Suppressor macrophage treated with lipopolysaccharide for 4 hours (primary cell): ENCODE measurements around the gene C1orf94.

ENCODE experiments used
- DNase-seq: peaks from one replicate; pipeline ENCODE4 v3.0.0-alpha.2; 2020

Gene C1orf94, protein sequence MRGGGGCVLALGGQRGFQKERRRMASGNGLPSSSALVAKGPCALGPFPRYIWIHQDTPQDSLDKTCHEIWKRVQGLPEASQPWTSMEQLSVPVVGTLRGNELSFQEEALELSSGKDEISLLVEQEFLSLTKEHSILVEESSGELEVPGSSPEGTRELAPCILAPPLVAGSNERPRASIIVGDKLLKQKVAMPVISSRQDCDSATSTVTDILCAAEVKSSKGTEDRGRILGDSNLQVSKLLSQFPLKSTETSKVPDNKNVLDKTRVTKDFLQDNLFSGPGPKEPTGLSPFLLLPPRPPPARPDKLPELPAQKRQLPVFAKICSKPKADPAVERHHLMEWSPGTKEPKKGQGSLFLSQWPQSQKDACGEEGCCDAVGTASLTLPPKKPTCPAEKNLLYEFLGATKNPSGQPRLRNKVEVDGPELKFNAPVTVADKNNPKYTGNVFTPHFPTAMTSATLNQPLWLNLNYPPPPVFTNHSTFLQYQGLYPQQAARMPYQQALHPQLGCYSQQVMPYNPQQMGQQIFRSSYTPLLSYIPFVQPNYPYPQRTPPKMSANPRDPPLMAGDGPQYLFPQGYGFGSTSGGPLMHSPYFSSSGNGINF

DNA sequence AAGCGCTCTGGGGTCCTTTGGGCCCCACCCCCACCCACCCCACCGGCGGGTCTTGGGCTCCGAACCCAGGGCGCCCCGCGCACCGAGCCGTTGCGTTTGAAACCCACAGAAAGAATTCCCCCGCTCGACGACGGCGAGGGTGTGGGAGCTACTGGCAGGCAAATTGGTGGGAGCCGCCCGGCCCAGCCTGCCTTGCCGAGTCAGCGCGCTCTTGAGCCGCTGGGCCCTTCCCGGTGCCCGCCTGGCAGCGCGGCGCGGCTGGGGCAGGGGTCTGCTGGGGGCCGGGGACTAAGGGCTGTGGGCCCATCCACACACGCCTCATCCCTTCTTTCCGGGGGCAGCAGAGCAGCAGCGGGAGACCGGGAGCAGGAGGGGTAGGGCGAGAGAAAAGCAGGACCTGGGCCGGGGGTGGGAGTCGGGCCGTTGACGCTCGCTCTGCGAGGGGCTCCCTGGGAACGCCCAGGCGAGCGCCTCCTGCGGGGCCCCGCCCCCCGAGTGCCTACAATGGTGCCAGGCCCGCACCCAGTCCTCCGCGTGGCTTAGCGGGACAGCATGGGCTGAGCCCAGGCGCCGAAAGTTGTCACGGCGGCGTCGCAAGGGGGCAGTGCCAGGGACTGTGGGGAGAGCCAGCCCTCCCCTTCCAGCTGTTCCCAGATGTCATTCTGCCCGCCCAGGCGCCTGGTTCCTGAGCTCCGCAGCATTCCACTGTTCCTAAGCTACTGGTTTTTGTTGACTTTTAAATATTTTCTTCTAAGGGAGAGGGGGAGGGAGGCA is at the start of gene C1orf94:
TSS of gene C1orf94 (plus strand) at position 78 of the 774 bp plus-strand sequence. CDS start 883 bp downstream, outside the sequence.
- DNase-seq: no peak

DNA sequence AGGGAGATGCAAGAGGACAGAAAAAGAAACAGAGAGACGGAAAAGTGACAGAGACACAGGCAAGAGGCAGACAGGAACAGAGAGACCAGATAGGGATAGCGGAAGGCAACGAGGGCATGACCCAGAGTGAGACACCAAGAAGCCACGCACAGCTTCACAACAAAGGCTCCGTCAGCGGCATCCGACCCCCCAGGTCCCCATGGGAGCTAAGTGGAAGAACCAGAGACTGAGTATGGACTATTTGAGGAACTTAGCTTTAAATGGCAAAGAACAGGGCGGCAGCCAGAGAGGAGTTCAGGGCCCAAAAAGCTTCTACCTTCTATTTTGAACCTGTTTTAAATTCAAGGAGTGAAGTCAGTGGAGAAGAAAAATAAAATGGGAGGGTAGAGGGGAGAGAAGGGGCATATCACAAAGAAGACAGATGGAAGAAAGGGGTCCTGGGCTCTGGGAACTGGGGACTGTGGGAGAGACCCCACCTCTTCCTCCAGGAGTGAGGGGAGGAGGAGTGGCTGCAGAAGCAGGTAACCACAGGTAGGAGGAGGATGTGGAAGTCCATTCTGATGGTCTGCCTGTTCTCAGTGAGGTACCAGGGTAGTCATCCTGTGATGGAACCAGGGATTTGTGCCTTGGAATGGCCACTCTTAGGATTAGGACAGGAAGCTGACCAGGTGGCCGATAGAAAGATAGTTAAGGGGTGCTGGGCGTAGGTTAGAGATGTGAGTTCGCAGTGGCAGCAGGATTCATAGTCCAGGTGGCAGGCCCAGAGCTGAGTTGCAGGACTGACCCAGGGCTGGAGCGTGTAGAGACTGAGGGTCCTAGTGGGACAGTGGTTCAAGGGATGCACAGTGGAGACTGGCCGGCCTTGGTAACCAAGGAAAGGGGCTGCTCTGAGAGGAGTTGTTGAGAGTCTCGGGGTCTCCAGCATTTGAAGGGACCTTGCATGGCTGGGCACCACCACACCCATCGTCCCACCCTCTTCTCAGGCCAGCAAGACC is 49.4 kb upstream of the C1orf94 start:
- no peak for DNase-seq

DNA sequence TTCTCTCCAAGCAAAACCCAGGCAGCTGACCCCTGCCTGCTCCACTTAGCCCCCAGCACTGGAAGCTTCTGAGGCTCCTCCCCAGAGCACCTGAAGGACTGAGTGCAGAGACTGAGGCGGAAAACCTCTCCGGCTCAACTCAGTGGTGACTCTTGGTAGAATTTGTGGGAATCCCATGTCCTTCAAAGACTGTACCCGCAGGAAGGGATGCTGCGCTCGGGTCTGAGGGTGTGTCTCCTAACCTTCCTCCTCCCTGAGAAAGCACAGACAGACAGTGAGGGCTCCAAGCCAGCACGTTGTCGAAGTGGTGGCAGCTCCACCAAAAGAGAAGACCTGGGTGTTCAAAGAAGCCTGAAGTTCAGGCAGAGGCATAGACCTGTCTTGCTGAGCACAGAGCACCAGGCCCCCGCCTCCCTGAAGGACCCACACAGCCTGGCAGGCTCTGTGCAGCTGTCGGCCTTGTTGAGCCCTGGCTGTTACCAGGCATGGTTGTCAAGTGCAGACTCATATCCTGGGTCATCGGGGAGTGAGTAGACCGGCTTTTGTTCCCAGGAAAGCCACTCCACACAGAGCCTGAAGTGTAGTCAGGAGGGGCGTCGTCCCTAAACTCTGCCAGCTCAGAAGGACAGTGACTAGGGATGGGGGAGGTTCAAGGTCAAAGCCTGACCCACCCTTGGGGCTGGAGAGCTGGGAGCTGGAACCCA is 48.4 kb upstream of the C1orf94 start:
- no peak for DNase-seq

DNA sequence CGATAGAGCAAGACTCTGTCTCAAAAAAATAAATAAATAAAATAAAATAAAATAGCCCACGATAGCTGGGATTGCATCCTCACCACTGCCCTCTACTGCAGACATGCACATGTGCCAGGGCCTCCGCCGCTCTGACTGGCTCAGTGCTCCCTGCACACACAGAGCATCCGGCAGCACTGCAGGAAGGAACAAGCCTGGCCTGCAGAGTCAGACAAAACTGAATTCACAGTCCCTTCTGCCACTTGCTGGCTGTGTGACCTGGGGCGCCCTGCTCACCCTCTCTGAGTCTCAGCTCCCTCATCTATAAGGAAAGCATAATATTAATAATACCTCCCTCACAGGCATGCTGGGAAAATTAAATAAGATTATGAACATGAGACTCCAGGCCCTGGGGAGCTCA is 47.1 kb upstream of the C1orf94 start:
- DNase-seq: no peak

DNA sequence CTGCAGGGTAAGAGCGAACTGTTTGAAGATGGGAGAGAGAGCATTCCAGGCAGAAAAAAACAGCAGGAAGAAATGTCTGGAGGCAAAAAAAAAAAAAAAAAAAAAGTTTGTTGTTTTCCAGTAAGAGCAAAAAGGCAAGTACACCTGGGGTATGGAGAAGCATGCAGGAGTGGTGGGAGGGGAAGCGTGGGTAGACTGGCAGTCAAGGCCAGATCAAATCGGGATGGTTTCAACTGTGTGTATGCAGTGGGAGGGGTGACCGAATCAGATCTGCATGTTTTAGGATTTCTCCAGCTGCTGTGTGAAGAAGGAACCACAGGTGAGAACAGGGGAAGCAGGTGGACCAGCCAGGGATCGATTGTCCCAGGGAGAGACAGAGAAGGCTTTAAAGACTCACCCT is 46.4 kb upstream of the C1orf94 start:
- DNase-seq: no peak

DNA sequence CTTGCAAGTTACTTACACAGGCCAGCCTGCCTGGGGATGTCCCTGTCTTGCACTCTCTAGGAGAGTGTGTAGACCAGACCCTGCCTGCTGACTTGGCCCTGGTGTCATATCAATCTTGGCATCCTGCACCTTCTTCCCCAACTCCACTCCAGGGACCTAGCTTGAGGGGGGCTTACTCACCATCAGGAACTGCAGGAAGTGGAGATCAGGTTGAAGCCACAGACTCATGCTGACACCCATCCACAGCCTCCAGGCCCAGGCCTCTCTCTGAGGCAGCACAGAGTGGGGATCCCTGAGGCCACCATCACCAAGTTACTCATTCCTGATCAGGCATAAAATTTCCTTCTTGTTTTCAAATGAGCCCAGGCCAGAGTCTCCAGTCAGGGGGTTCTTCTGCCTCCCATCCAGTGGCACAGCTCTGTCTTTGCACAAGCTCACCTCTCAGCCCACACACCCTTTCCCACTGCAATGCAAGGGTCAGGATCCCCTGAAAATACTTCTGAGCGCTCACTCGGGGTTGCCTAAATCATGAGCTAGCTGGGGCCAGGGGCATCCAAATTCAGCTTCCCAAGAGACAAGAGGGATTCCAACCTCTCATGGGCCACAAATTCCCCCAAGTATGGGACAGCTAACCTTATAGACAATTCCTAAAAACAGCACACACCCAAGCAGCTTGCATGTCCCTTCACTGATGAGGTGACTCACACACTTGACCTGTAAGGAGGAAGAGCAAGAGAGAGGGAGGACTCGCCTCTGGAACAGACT is 45.1 kb upstream of the C1orf94 start:
- DNase-seq: no peak

DNA sequence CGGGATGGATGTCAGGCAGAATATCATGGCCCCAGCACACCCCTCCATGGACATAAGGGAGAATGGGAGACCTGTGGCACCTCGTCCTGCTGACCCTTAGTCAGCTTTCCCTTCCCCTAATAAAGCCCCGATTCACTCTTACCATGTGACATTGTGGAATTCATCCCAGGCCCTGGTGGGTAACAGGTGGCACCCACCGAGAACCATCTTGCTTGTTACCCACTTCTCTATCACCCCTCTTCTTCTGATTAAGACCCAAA is 44.6 kb upstream of the C1orf94 start:
- DNase-seq: no peak

DNA sequence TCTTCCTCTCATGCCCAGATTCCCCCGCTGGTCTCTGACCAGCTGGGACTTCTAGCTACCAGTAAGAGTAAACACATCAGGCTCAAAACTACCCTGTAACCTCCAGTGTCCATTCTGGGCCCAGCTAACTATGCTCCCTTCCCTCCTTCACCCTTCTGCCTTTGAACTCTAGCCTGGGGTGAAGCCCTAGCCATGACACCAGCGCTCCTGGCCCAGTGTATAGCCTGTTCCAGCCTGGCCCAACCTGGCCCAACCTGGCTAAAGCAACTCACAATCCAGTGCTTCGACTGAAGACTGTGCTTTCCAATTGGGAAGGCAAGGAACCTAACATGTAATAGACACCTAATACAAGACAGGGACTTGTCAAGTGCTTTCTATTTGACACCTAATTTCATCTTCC is 39.3 kb upstream of the C1orf94 start:
- DNase-seq: no peak

DNA sequence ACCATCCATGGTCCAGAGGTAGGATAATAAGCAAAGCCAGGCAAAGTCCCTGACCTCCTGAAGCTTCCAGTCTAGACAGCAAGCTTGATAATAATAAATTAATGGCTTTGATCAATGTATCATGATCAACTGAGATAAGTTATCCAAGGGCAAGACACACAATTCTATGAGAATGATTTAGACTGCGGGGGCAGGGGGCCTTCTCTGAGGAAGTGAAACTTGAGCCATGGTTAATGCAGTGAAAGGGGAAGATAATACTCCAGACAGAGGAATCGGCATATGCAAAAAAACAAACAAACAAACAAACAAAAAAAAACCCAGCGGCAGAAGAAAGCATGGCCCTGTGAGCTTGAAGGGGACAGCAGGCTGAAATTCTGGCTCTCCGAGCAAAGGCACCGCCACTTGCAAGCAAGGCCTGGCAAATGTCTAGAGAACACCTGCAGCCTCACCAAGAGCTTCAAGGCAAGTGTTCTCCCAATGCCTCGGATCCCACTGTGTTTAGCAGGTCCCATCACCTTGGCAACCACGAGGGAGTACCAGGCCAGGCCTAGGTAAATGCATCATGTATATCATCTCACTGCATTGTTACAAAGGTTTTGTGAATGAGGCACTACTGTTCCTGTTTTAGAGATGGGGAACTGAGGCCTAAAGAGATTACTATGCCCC is 36.6 kb upstream of the C1orf94 start:
- DNase-seq: peak; percentile 21

DNA sequence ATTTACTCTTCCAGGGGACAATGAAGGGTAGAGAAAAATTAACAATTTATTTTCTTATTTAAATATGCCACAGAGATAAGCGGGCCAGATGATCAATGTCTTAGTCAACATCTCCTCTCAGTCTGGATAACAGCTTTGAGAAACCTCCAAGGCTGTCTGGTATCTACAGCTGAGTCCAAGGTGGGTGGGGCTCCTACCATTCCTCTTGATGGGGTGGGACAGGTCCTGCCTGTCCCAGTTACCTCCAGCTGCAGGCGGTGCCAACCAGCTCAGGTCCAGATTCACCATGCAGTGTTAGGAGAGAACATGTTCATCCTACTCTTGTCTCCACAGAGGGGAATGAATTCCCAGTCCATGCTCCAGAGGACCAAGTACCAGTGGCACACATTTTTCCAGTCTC is 32.7 kb upstream of the C1orf94 start:
- no peak for DNase-seq

DNA sequence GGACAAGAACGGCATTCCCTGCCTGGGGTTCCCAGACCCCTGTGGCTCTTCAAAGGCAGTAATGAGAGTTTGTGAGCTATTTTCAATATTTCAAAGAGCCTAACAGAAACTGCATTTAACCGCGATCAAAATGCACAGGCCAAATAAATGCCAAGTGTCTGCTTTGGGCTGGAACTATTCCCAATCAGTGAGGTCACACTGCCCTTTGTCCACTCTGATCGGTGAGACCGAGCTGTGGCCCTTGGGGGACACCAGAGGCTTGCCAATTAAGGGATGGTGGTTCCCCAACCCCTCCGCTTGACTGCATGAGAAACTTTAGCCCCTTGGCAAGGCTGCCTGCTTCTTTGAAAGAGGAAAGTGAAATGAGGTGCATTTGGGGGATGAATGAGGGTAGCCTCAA is 31.9 kb upstream of the C1orf94 start:
- no peak for DNase-seq

DNA sequence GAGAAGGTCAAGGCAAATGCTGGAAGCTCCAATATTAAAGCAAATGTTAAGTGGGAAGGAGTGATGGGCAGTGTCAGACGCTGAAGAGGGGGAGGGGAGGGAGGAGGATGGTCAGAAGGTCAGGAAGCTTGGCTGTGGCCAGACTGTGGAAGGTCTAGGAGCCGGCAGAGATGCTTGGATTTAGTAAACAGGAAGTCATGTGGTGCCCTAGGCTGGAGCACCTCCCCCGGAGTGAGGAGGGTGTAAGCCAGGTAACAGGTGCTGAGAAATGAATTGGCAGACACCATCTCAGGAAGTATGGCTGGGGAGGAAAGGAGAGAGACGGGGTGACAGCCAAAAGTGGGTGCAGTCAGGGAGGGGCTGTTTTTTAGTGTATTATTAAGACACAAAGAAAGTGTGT is 29.4 kb upstream of the C1orf94 start:
- DNase-seq: no peak

DNA sequence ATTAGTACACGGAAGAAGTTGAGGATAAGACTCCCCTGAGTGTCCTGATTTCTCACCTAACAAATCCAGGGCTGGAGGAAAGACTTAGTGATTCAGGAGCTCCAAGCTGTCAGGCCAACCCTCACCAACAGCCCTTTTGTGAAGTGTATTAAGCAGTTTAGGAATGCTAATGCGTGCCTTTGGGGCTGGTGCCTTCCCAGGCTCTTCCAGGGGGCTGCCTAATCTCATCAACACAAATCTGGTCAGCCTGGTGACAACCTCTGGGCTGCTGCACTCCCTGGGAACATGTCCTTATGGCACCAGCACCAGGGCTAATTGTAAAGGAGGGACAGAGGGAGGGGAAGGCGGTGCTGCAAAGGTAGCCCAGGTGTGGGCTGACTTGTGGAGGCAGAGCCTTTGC is 27.2 kb upstream of the C1orf94 start:
- no peak for DNase-seq

DNA sequence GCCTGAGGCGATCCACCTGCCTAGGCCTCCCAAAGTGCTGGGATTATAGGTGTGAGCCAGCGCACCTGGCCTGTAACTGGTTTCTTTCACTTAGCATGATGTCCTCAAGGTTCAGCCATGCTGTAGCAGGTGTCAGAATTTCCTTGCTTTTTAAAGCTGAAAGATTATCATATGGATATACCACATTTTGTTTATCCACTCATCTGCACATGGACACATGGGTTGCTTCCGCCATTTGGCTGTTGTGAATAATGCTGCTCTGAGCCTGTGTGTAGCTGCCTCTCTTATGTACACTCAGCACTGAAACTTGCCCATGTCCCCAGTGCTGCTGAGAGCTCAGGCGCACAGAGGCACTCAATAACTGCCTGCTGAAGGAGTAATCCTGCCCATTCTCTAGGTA is 23.5 kb upstream of the C1orf94 start:
- no peak for DNase-seq

DNA sequence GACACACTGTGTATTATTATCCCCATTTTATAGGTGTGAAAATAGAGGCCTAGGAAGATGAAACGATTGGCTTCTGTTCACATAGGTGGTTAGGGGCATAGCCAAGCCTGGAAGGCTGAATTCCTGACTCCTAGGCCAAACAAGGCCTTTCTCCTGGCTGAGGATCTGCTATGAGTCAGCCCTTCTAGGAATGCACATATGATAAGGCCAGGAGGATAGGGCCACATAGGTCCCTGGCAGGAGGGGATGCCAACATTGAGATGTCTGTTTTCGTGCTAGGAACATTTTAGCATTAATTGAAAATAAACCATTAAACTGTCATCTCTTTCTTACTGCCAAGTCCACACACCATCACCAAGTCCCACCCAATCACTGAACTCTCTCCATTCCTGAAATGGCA is 20.8 kb upstream of the C1orf94 start:
- DNase-seq: no peak

DNA sequence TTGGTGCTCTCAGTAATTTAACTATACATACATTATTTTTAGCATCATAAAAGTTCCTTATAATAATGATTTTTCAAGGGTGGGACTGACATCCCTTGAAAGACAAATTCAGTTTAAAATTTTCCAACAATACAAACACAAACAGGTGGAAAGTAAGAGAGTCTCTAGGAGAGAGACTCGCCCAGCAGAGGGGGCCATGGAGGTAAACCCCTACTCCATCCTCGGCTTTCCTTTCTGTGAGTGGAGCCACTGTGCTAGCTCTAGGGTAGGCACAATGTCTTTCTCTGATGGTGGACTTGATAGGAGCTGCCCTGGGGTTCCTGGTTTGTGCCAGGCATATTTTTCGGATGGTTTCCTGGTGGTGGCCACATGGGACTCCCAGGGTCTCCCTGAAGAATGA is 20.0 kb upstream of the C1orf94 start:
- DNase-seq: no peak

DNA sequence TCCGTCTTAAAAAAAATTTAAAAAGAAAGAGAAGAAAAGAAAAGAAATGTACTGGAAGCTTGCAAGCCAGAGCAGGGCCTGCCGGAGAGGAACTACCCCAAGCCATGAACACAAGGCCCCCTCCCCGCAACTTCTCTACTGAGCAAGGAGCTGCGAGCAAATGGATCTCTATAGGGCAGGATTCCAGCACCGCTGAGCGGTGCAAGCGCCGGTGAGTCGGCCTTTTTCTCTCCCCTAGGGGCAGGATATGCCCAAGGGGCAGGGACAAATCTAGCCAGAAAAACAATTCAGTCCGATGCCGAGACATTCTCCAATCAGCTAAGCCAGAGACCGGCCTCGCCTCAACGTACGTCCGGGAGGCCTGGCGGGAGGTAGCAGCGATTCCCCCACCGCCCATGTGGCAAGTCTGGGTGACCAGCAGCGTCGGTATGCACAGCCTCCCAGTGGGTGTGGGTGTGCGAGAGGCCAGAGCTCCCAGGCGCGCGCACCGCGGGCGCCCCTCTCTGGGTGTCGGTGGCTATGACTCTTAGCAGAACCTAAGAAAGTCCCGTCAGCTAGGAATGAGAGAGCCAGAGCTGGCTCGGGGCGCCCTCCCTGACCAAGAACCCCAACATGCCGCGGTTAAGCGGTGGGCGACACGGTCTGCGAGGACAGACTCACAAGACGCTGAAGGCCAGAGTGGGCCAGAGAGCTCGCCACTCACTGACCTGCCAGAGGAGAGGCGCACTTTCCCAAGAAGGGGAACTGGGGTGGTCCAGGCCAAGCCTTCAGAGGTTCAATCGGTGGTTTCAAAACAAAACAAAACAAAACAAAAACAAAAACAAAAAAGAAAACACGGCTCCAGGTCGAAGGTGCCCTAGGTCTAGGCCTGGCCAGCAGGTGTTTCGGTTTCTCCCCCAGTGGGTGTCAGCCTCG is 13.6 kb upstream of the C1orf94 start:
- DNase-seq: peak; percentile 40

DNA sequence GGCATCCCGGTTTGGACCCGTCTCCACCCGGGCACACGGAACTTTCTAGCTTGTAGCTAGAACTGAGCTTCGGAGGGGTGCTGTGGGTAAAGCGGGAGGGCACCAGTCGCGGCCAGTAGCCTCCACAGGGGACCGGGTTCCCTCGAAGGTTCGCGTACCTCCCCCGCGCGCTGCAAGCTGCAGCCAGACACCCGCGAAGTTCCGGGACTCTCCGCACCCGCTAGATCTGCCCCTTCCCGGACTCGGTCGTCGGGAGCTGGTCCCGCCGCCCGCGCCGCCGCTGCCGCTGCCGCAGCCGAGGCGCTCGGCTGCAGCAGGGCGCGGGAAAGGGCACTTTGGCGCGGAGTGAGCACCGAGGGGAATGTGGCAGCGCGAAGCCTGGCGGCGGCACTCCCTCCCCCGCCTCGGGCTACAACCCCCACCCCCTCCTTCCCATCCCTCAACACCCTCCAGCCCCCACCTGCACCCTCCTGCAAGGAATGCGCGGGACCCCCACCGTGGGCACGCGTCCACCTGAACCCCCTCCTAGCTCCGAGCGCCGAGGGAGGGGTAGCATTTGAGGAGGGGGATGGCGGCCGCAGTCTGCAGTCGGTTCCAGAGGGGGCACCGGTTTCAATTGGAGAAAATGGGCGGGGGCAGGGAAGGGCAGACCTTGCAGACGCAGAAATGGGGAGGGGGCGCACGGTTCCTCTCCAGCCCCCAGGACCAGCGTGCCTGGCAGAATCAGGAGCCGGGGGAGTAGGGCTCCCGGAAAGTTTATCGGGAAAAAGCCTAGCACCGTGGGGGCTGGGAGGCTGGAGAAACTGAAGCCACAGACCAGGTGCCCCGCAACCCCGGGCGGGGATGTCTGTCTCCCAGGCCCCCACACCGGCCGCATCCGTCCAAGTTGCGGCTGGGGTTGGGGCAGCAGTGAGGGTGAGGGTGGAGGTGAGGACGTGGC is 12.6 kb upstream of the C1orf94 start:
- DNase-seq: no peak
